NOMO-1 (cell line): Measurements from ENCODE around the gene SNRPF.

Experiments
- DNase-seq, 2 experiments: peaks; one replicate each; lab custom pipeline; 2025; ENCODE audit not compliant: unreplicated experiment in 2 of 2; lab: John Stamatoyannopoulos, UW

Gene SNRPF

GRCh38 chr12:95857799-95858198, 953 bp upstream of the SNRPF start:
- DNase-seq, result peak; percentile 51 to 60

- peak; percentile 35 to 47 for DNase-seq
Observed at GRCh38 chr12:95859344-95859816, 628 bp downstream of the SNRPF start.

- DNase-seq, result peak in 1 of 2 experiments; percentile 27
Observed at GRCh38 chr12:95859947-95860850, 1.4 kb downstream of the SNRPF start.

GRCh38 chr12:95862038-95862437, 3.3 kb downstream of the SNRPF start:
- no peak for DNase-seq

GRCh38 chr12:95863337-95863736, 4.6 kb downstream of the SNRPF start:
- no peak for DNase-seq

GRCh38 chr12:95870897-95871296, 12.1 kb downstream of the SNRPF start:
- no peak for DNase-seq

GRCh38 chr12:95874452-95874851, 15.7 kb downstream of the SNRPF start:
- DNase-seq, result no peak

GRCh38 chr12:95877622-95878021, 18.9 kb downstream of the SNRPF start:
- peak in 1 of 2 experiments; percentile 53 for DNase-seq

GRCh38 chr12:95880895-95881294, 22.1 kb downstream of the SNRPF start:
- no peak for DNase-seq

GRCh38 chr12:95881331-95881955, 22.7 kb downstream of the SNRPF start:
- DNase-seq, result no peak

GRCh38 chr12:95882080-95882479, 23.3 kb downstream of the SNRPF start:
- DNase-seq, result no peak

GRCh38 chr12:95882873-95883272, 24.1 kb downstream of the SNRPF start:
- DNase-seq, result no peak

- DNase-seq, result no peak
Observed at GRCh38 chr12:95884998-95885397, 26.2 kb downstream of the SNRPF start.

- no peak for DNase-seq
Observed at GRCh38 chr12:95887311-95887710, 28.6 kb downstream of the SNRPF start.

- no peak for DNase-seq
Observed at GRCh38 chr12:95890958-95891357, 32.2 kb downstream of the SNRPF start.

GRCh38 chr12:95896846-95897245, 38.1 kb downstream of the SNRPF start:
- DNase-seq, result no peak

GRCh38 chr12:95898081-95898480, 39.3 kb downstream of the SNRPF start:
- no peak for DNase-seq

GRCh38 chr12:95908573-95908972, 49.8 kb downstream of the SNRPF start:
- DNase-seq, result no peak

- no peak for DNase-seq
Observed at GRCh38 chr12:95909871-95910270, 51.1 kb downstream of the SNRPF start.
